GM12892 (cell line): Measurements from ENCODE around the gene OR6F1.
"Not testable (repeated sequence)": the region's sequence is repeated elsewhere in the genome, so short reads cannot be mapped to it uniquely, and the experiment has no call there.

Experiments
- DNase-seq: peaks from one replicate; pipeline ENCODE4 v3.0.0; 2011; ENCODE audit not compliant: insufficient read length
- FAIRE-seq: peaks from 2 replicates; lab custom pipeline; 2011; peaks lifted over from hg19 to GRCh38; lab: Jason Lieb, UNC
- POLR2A ChIP-seq: IDR thresholded peaks from 2 replicates; pipeline ENCODE4 v1.6.1; 2011; ENCODE audit warnings: low read depth, low read length, control low read depth
- POLR2AphosphoS5 ChIP-seq: IDR thresholded peaks from 2 replicates; pipeline ENCODE4 v1.6.1; 2011; ENCODE audit warnings: low read depth, low read length, control low read depth
- TAF1 ChIP-seq: IDR thresholded peaks from 2 replicates; pipeline ENCODE4 v1.6.1; 2011; ENCODE audit warnings: low read depth, mild to moderate bottlenecking, control low read depth, low read length, borderline replicate concordance

OR6F1 gene

GRCh38 chr1:247713753-247714152 lies 2.7 kb downstream of the OR6F1 start:
- FAIRE-seq: no peak
- TF ChIP-seq POLR2AphosphoS5 (no peak), POLR2A (no peak), TAF1 (no peak)
- DNase-seq: no peak

GRCh38 chr1:247710681-247711080 lies 5.8 kb downstream of the OR6F1 start:
- not testable (repeated sequence) for DNase-seq, FAIRE-seq

- no peak for TF ChIP-seq POLR2A
- TF ChIP-seq POLR2AphosphoS5: no peak
- TF ChIP-seq TAF1: no peak
- FAIRE-seq (no peak), DNase-seq (no peak)
Measured at GRCh38 chr1:247701338-247701737, 15.1 kb downstream of the OR6F1 start.

DNA sequence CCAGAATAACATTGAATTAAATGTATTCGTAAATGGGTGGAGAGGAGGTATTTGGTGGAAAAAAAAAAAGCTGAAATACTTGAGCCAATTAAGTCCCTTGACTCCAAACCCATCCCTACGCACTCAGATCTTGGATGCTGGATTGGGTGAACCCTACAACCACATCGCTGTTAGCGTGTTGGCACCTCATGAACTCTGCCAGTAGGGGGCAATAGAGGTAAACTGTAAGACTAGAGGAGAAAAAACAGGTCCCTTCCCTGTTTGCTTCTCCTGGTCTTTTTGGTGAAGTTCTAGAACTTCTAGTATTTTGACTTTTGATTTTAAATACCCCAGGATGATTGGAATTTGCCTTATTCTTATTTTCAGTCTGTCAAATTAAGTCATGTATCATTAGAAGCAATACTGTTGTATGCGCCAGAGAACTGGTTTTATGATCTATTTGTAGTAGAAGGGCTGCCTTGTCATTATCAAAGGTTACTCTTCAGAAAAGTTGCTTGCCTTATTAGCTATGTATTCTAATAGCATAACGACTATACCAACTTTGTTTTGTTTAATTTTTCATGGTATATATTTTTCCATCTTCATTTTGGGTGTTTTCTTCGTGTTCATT lies 35.1 kb downstream of the OR6F1 start:
- FAIRE-seq (peak; percentile 93), DNase-seq (no peak)
- TF ChIP-seq POLR2AphosphoS5: no peak
- no peak for TF ChIP-seq TAF1
- TF ChIP-seq POLR2A: no peak

- DNase-seq (no peak), FAIRE-seq (no peak)
- TF ChIP-seq POLR2A: no peak
- TF ChIP-seq POLR2AphosphoS5: no peak
- no peak for TF ChIP-seq TAF1
Measured at GRCh38 chr1:247680171-247680570, 36.3 kb downstream of the OR6F1 start.

GRCh38 chr1:247679639-247680038 lies 36.8 kb downstream of the OR6F1 start, which contains the start of gene OR13G1:
Gene OR13G1 (minus strand): TSS chr1:247679739. CDS start chr1:247673041, 6,698 bp downstream.
- FAIRE-seq: no peak
- no peak for TF ChIP-seq POLR2AphosphoS5
- no peak for TF ChIP-seq TAF1
- TF ChIP-seq POLR2A: no peak

DNA sequence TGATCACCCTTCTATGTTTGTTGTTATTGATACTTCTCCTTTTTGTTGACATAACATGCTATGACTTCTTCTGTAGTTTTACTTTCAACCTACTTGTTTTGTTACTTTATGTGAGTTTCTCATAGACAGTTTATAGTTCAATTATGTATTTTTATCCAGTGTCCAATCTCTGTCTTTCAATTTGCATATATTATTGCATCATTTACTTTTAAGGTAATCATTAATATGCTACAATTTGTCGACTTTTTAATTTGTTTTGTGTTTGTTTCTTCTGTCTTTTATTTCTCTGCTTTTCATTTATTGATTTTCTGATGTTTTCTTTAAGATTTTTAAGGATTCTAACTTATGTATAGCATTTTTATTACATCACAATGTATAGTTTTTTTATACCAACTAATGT lies 47.2 kb downstream of the OR6F1 start:
- FAIRE-seq: no peak
- no peak for DNase-seq
- no peak for TF ChIP-seq POLR2A
- TF ChIP-seq POLR2AphosphoS5: no peak
- no peak for TF ChIP-seq TAF1

More at GRCh38 chr1:247679639-247680038, 36.8 kb downstream of the OR6F1 start, which contains the start of gene OR13G1:
- DNase-seq: no peak
